HG03280 (cell line): ENCODE measurements around the gene LRRC8B.
A peak's percentile ranks its signal among the peaks of the same experiment; 100 is the strongest.
"Not testable (repeated sequence)": the region's sequence is repeated elsewhere in the genome, so short reads cannot be mapped to it uniquely, and the experiment has no call there.

Experiments
- ATAC-seq: cut with Tn5 transposase; IDR thresholded peaks from one replicate; pipeline ENCODE4 v1.9.1; 2021; ENCODE audit warnings: mild to moderate bottlenecking, moderate library complexity; ENCODE audit not compliant: unreplicated experiment

LRRC8B gene

GRCh38 chr1:89523572-89524368 lies 859 bp upstream of the LRRC8B start:
- peak; percentile 26 for ATAC-seq

GRCh38 chr1:89525169-89525855 lies 683 bp downstream of the LRRC8B start:
- peak; percentile 28 for ATAC-seq

DNA sequence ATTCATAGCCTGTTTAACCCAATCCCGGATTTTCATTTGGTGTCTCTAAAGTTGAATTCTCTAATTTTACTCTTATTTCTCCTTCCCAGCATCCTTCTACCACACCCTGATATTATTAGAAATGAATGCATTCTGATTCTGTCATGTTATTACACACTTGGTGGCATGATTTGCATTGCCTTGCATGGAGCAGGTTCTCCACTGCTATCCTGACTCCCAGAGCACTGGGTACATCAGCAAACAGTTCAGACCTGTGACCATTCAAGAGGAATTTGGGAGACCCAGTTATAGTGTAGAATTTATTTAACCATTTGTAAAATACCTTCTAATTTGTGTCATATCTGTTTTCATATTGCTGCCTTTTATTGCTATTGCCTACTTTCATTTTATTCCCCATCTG lies 2.6 kb downstream of the LRRC8B start:
- no peak for ATAC-seq

- no peak for ATAC-seq
These were observed 3.2 kb downstream of the LRRC8B start for GRCh38 chr1:89527750-89528381.

- no peak for ATAC-seq
These were observed 3.8 kb downstream of the LRRC8B start for GRCh38 chr1:89528382-89528780.

DNA sequence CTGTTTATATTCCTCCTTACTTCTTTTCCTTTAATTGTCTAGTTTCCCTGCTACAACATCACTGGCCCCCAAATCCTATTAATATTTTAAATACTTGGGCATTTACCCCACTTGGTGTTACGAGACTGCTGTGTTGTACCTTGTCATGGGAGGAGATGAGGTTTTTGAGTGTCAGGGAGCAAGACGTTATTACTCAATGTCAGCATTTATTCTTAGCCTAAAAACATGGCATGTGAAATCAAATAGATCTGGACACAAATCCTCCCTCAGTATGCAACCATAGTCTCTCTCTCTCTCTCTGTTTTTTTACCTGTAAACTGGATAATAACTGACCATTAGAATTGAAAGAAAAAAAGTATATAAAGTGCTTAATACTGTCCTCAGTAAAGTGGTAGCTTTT lies 4.6 kb downstream of the LRRC8B start:
- ATAC-seq, result no peak

DNA sequence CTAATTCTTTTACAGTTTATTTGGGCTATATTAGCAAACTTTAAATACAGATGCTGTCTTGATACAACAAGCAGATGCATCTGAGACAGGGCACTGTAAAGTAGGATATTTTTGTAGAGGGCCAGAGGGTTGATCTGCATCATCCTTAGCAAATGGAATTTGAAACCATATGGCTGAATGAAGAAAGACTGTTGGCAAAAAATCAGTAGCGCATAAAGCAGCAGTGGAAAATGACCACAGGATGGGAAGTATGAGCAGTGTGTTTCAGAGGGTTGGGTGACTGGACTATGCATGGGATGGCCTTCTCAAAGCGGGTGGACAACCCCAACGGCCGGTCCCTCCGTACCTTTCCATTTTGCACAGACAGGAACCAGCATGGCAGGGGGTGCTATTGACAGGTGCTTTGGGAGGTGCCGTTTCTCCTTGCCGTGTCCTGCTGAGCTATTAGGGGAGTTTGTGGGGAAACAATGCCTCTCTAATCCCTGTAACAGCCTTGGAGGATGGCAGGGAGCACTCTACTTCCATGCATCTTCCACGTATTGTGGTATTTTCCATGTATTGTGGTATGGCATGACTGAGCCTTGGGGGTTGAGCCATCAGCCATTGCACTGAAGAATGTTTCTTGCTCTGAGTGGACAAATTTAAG lies 5.9 kb downstream of the LRRC8B start:
- no peak for ATAC-seq

- no peak for ATAC-seq
These were observed 7.0 kb downstream of the LRRC8B start for GRCh38 chr1:89531480-89532139.

GRCh38 chr1:89532228-89532627 lies 7.6 kb downstream of the LRRC8B start:
- ATAC-seq, result no peak

DNA sequence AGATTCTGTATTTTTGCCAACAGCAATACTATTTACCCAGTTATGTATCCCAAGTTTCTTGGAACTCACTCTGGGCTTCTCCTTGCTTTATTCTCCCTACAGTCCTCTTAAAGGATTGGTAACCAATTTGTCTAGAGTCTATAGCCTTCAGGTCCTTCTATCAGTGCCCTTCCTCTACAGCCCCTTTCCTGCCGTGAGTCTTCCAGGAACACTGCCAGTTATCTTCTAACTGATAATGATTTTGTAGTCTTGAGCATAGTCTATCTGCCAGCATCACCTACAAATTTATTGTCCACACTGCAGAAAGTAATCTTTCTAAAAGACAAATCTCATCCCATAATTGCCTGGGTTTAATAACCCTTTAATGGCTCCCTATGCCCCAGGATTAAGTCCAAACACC lies 8.2 kb downstream of the LRRC8B start:
- no peak for ATAC-seq

GRCh38 chr1:89535537-89535936 lies 10.9 kb downstream of the LRRC8B start:
- ATAC-seq, result no peak

GRCh38 chr1:89536555-89537341 lies 12.1 kb downstream of the LRRC8B start:
- ATAC-seq, result no peak

DNA sequence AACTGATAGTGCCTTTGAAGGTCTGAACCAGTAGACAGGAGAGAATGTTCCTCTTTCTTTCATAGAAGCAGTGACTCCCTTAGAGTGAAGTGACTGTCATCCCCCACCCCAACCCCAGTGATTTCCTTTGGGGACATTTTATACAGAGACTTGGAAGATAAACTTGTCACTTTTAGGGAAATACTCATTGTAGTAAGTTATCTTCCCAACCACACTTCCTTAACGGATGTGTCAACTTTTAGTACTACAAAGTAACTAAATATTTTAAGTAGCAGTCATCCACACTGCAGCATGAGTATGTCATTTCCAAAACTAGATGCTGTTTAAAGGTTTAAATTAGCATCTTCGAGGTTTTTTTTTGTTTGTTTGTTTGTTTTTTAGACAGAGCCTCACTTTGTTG lies 13.7 kb downstream of the LRRC8B start:
- no peak for ATAC-seq

DNA sequence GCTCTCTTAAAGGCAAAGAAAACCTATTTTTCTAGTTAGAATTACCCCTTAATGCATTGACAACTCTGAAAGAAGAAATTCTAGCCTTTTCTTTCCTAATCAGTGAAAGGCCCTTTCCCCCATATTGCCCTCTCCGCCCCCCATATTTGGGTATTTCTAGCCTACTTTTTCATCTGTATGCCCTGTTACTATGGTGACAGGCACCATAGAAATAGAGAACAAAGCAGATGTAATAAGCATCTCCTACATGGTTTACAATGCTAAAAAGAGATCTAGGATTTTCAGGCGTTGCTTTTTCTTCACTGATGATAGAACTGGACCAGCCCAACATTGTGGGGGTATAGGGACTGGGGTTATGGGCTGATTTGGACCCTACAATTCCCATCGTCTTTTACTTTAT lies 14.5 kb downstream of the LRRC8B start:
- ATAC-seq, result no peak

GRCh38 chr1:89540406-89540970 lies 15.9 kb downstream of the LRRC8B start:
- ATAC-seq, result no peak

DNA sequence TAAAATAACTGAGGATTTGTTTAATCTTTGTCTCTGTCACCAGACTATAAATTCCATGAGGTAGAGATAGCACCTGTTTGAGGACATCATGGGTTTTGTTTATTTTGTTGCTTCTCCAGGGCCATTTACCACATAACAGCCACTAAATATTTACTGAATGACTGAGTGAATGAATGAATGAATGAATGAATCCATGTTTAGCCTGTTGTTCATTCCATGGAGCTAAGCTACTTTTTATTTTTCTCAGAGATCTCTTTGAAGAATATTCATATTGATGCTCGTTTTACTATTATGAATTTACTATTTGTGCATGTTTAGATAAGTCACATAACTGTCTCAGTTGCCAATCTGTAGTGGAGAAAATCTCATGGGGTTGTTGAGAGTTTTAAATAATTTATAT lies 17.7 kb downstream of the LRRC8B start:
- no peak for ATAC-seq

DNA sequence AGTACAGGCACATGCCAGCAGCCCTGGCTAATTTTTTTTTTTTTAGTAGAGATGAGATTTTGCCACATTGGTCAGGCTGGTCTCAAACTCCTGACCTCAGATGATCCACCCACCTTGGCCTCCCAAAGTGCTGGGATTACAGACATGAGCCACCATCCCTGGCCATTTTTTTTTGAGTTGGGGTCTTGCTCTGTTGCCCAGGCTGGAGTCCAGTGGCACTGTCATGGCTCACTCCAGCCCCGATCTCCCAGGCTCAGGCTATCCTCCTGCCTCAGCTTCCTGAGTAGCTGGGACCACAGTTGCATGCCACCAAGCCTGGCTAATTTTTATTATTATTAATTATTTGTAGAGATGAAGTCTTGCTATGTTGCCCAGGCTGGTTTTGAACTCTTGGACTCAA lies 19.0 kb downstream of the LRRC8B start:
- ATAC-seq, result not testable (repeated sequence)

DNA sequence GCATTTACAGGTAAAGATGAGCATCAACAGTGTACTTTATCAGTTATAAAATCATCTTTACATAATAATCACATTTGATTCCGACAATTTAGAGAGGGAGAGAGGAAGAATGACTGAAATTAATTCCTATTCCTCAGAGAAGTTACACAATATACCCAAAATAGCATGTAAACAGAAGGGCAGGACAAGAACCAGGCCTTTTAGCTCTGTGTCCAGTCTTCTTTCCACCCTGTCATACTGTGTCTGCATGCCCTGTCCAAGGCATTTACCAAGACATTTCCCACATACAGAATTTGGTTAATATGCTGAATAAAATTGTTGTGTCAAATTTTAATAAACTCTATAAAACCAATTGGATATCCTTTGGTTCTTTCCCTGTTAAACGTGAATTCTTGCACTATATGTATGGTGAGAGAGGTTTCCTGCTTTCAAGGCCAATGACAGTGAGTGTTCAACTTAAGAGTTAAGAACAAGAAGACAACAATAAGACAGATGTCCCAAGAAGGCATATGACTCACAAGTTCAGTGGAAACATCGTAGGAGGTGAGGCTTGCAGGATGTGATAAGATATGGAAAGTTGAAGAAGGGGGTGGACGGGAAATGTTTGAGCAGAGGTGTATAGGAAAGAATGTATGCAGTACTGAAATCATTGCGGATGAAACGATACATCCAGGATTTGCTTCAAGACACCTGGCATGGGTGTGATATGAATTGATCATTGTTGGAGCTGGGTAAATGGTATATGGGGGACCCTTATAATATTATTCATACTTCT lies 20.8 kb downstream of the LRRC8B start:
- no peak for ATAC-seq
